Smooth muscle cell (in vitro differentiated cells): ENCODE measurements around the gene KRT1. TPM values are rescaled to one million over a fixed set of nuclear protein-coding genes. Genes with fewer than 3 reads are reported as not detected.

ENCODE experiments used
- DNase-seq: peaks from one replicate; lab custom pipeline; 2025; ENCODE audit not compliant: unreplicated experiment; lab: John Stamatoyannopoulos, UW
- H2AFZ ChIP-seq: fragments of 200-600 bp; sonication (generic); 2 replicates; pipeline ENCODE4 v1.6.0; 2016; ENCODE audit warnings: antibody characterized with exemption, low read depth, mild to moderate bottlenecking
- H3F3A ChIP-seq: fragments of 200-600 bp; sonication (generic); 2 replicates; pipeline ENCODE4 v1.6.0; 2017; ENCODE audit warnings: antibody characterized with exemption, low read depth
- H3K27ac ChIP-seq: fragments of 200-600 bp; sonication (generic); 2 replicates; pipeline ENCODE4 v1.5.1; 2016; ENCODE audit warnings: low read depth, mild to moderate bottlenecking
- H3K27me3 ChIP-seq: fragments of 200-600 bp; sonication (generic); 2 replicates; pipeline ENCODE4 v1.6.1; 2016; ENCODE audit warnings: low read depth, mild to moderate bottlenecking
- H3K36me3 ChIP-seq: fragments of 200-600 bp; sonication (generic); 2 replicates; pipeline ENCODE4 v1.5.1; 2016; ENCODE audit warnings: low read depth
- H3K4me1 ChIP-seq: fragments of 200-600 bp; sonication (generic); 2 replicates; pipeline ENCODE4 v1.5.1; 2016; ENCODE audit warnings: low read depth
- H3K4me2 ChIP-seq: fragments of 200-600 bp; sonication (generic); 2 replicates; pipeline ENCODE4 v1.6.0; 2016; ENCODE audit warnings: mild to moderate bottlenecking
- H3K4me3 ChIP-seq: fragments of 200-600 bp; sonication (generic); 2 replicates; pipeline ENCODE4 v1.5.1; 2016; ENCODE audit warnings: mild to moderate bottlenecking
- H3K79me2 ChIP-seq: fragments of 200-600 bp; sonication (generic); 2 replicates; pipeline ENCODE4 v1.6.0; 2016; ENCODE audit warnings: low read depth, mild to moderate bottlenecking
- H3K9ac ChIP-seq: fragments of 200-600 bp; sonication (generic); 2 replicates; pipeline ENCODE4 v1.6.0; 2016; ENCODE audit warnings: low read depth
- H3K9me3 ChIP-seq: fragments of 200-600 bp; sonication (generic); replicated peaks from 2 replicates; pipeline ENCODE4 v1.5.1; 2016; ENCODE audit warnings: low read depth
- H4K20me1 ChIP-seq: fragments of 200-600 bp; sonication (generic); 2 replicates; pipeline ENCODE4 v1.6.0; 2016; ENCODE audit warnings: low read depth
- CTCF ChIP-seq: fragments of 200-600 bp; sonication (generic); IDR thresholded peaks from 2 replicates; pipeline ENCODE4 v1.5.1; 2017; ENCODE audit warnings: borderline replicate concordance, mild to moderate bottlenecking, antibody characterized with exemption; ENCODE audit not compliant: insufficient read depth, poor library complexity, severe bottlenecking
- WGBS: methylation state at CpG from one replicate; pipeline ENCODE4 v1.1.7; 2016; ENCODE audit warnings: low lambda C conversion rate; 5-methylcytosine and 5-hydroxymethylcytosine counted together
- polyA plus RNA-seq: library from polyadenylated mRNA; unstranded; fragments of >200 nt; fragmentation: Nextera tagmentation; extraction: Ambion mirVana; gene quantifications from 2 replicates; pipeline ENCODE4 v1.2.1, GENCODE V29; 2016
- total RNA-seq: library from RNA; depleted of rRNA; stranded (reverse); fragments of >200 nt; gene quantifications from 2 replicates; pipeline ENCODE4 v1.2.3, GENCODE V29; 2014

Gene KRT1
- total and polyA plus RNA-seq, 2 experiments from 2014 or later, result 5.6 to 13.5 TPM

GRCh38 chr12:52656616-52657015, 23.6 kb downstream of the KRT1 start:
- Histone ChIP-seq H3F3A (no peaks in the 10 kb centered on the region), H2AFZ (no peak overlapping the region), H3K79me2 (no peaks in the 10 kb centered on the region), H4K20me1 (no peaks in the 10 kb centered on the region), H3K4me3 (no peak overlapping the region), H3K4me2 (no peak overlapping the region), H3K36me3 (no peaks in the 10 kb centered on the region), H3K27ac (no peak overlapping the region), H3K9ac (no peak overlapping the region), H3K27me3 (peaks cover 48% of the 10 kb centered on the region), H3K4me1 (no peaks in the 10 kb centered on the region), H3K9me3 (no peaks in the 10 kb centered on the region)
- no peak for TF ChIP-seq CTCF
- DNase-seq, result no peak
- 86% methylated on average over 4 of the region's 4 CpGs for WGBS

GRCh38 chr12:52655720-52656124, 24.5 kb downstream of the KRT1 start:
- H3K27me3 ChIP-seq, result peaks cover 47% of the 10 kb centered on the region
- no peak overlapping the region for H2AFZ ChIP-seq
- DNase-seq, result no peak
- no peak for TF ChIP-seq CTCF
- 73% methylated on average over 8 of the region's 8 CpGs for WGBS
- H3K4me1 ChIP-seq, result no peaks in the 10 kb centered on the region
- no peak overlapping the region for H3K4me3 ChIP-seq
- H3K4me2 ChIP-seq, result no peak overlapping the region
- H3K79me2 ChIP-seq, result no peaks in the 10 kb centered on the region
- no peaks in the 10 kb centered on the region for H3K9me3 ChIP-seq
- no peaks in the 10 kb centered on the region for H4K20me1 ChIP-seq
- no peaks in the 10 kb centered on the region for H3F3A ChIP-seq
- no peaks in the 10 kb centered on the region for H3K36me3 ChIP-seq
- H3K27ac ChIP-seq, result no peak overlapping the region
- H3K9ac ChIP-seq, result no peak overlapping the region

GRCh38 chr12:52655251-52655650, 25.0 kb downstream of the KRT1 start:
- Histone ChIP-seq H3K36me3 (no peaks in the 10 kb centered on the region), H2AFZ (no peak overlapping the region), H3F3A (no peaks in the 10 kb centered on the region), H3K27ac (no peak overlapping the region), H3K79me2 (no peaks in the 10 kb centered on the region), H3K4me1 (no peaks in the 10 kb centered on the region), H3K9me3 (no peaks in the 10 kb centered on the region), H3K4me3 (no peak overlapping the region), H3K9ac (no peak overlapping the region), H3K27me3 (peaks cover 47% of the 10 kb centered on the region), H3K4me2 (no peak overlapping the region), H4K20me1 (no peaks in the 10 kb centered on the region)
- no peak for TF ChIP-seq CTCF
- DNase-seq, result no peak
- WGBS, result 67% methylated on average over 6 of the region's 6 CpGs

GRCh38 chr12:52651726-52652261, 28.4 kb downstream of the KRT1 start, which contains the start of gene KRT2:
Gene KRT2 (minus strand): TSS chr12:52652211. CDS start chr12:52652142, 69 bp downstream.
- WGBS, result 92% methylated on average over 16 of the region's 16 CpGs

More at GRCh38 chr12:52651726-52652261, 28.4 kb downstream of the KRT1 start, which contains the start of gene KRT2:
- H3K36me3 ChIP-seq, result no peaks in the 10 kb centered on the region
- H2AFZ ChIP-seq, result no peak within 1 kb of the TSS
- no peaks in the 10 kb centered on the region for H3K9me3 ChIP-seq
- no peaks in the 10 kb centered on the region for H3K79me2 ChIP-seq
- H3K27me3 ChIP-seq, result peaks cover 37% of the 10 kb centered on the region
- TF ChIP-seq CTCF, result no peak
- H3K4me1 ChIP-seq, result peaks cover 3% of the 10 kb centered on the region
- H4K20me1 ChIP-seq, result no peaks in the 10 kb centered on the region
- H3F3A ChIP-seq, result no peaks in the 10 kb centered on the region
- no peak for DNase-seq
- H3K4me3 ChIP-seq, result no peak within 1 kb of the TSS
- no peak within 1 kb of the TSS for H3K9ac ChIP-seq
- no peak within 1 kb of the TSS for H3K27ac ChIP-seq
- H3K4me2 ChIP-seq, result no peak within 1 kb of the TSS
